Stomach (tissue), 9 donors: ENCODE measurements around the gene PCK2. TPM values are rescaled to one million over a fixed set of nuclear protein-coding genes. Genes with fewer than 3 reads are reported as not detected.
A peak's percentile ranks its signal among the peaks of the same experiment; 100 is the strongest.

Source experiments
- DNase-seq, 2 donors: peaks; one replicate each; pipeline versions ENCODE4 v3.0.0 to v3.0.0-alpha.2; 2013 to 2019
- H3K27ac ChIP-seq, 5 donors: fragments of 200-600 bp in 4 of 5; sonication (generic) in 4 of 5; one replicate each; pipeline ENCODE4 v1.5.1; 2013 to 2019; ENCODE audit warnings: mild to moderate bottlenecking in 1 of 5, moderate library complexity in 1 of 5
- H3K27me3 ChIP-seq, 3 donors: fragments of 200-600 bp; sonication (generic); one replicate each; pipeline ENCODE4 v1.5.1; 2017 to 2019; ENCODE audit warnings: mixed run types in 1 of 3
- H3K36me3 ChIP-seq, 4 donors: fragments of 200-600 bp; sonication (generic); 1 replicate in 3 of 4; 2 replicates in 1 of 4; pipeline ENCODE4 v1.5.1; 2016 to 2019
- H3K4me1 ChIP-seq, 4 donors: fragments of 200-600 bp; sonication (generic); one replicate each; pipeline ENCODE4 v1.5.1; 2016 to 2019
- H3K4me3 ChIP-seq, 4 donors: fragments of 200-600 bp; sonication (generic) in 3 of 4; one replicate each; pipeline ENCODE4 v1.5.1; 2016 to 2019; ENCODE audit warnings: mild to moderate bottlenecking in 1 of 4
- H3K9me3 ChIP-seq, 4 donors: fragments of 200-600 bp; sonication (generic); one replicate each; pipeline ENCODE4 v1.5.1; 2016 to 2019
- EP300 ChIP-seq: sonication (generic); formaldehyde crosslinking; IDR thresholded peaks from one replicate; pipeline ENCODE4 v1.6.1; 2017; ENCODE audit warnings: antibody characterized with exemption
- POLR2A ChIP-seq, 4 donors: fragments of 450-650 bp; IDR thresholded peaks; one replicate each; pipeline ENCODE4 v1.6.1; 2016; ENCODE audit warnings: antibody characterized with exemption in 4 of 4, control low read depth in 2 of 4, mild to moderate bottlenecking in 1 of 4, moderate library complexity in 1 of 4
- POLR2AphosphoS5 ChIP-seq, 3 donors: sonication (generic); formaldehyde crosslinking; IDR thresholded peaks; one replicate each; pipeline ENCODE4 v1.6.1; 2016; ENCODE audit warnings: antibody characterized with exemption in 3 of 3
- WGBS, 5 donors: extraction: QIAGEN DNeasy Blood & Tissue Kit in 3 of 5; methylation state at CpG; one replicate each; pipeline versions ENCODE4 v1.1.5 to v1.1.7; 2013 to 2018; 5-methylcytosine and 5-hydroxymethylcytosine counted together
- intact Hi-C: fragments of 100-400 bp; cut with DNase I; formaldehyde crosslinking; loops from one replicate; pipeline ENCODE4 v1.15.1; 2023; ENCODE audit warnings: low total_unique reads
- polyA plus RNA-seq, 3 donors: library from polyadenylated mRNA; stranded (reverse); fragments of 200-250 nt; gene quantifications; one replicate each; pipeline ENCODE4 v1.2.3, GENCODE V29; 2013
- total RNA-seq, 5 donors: library from RNA; depleted of rRNA; stranded (reverse); fragments of >200 nt; gene quantifications; one replicate each; pipeline versions ENCODE4 v1.1.0 to v1.2.3, GENCODE V29; 2014 to 2016
- TF ChIP-seq, protein P1 (sequence below), 7 experiments: fragments of 450-650 bp in 4 of 7; fragments of 200-600 bp in 3 of 7; sonication (generic) in 3 of 7; IDR thresholded peaks; one replicate each; pipeline ENCODE4 v1.5.1; 2016 to 2019; ENCODE audit warnings: antibody characterized with exemption in 7 of 7, control low read depth in 2 of 7, mild to moderate bottlenecking in 1 of 7
- donor health status: healthy with polysubstance abuse.
- donor health status: Bipolar disorder and iron deficiency.
- donor health status: healthy.

The PCK2 gene
- total and polyA plus RNA-seq, 8 donors: 2.3 to 168 (median 14.6) TPM

DNA sequence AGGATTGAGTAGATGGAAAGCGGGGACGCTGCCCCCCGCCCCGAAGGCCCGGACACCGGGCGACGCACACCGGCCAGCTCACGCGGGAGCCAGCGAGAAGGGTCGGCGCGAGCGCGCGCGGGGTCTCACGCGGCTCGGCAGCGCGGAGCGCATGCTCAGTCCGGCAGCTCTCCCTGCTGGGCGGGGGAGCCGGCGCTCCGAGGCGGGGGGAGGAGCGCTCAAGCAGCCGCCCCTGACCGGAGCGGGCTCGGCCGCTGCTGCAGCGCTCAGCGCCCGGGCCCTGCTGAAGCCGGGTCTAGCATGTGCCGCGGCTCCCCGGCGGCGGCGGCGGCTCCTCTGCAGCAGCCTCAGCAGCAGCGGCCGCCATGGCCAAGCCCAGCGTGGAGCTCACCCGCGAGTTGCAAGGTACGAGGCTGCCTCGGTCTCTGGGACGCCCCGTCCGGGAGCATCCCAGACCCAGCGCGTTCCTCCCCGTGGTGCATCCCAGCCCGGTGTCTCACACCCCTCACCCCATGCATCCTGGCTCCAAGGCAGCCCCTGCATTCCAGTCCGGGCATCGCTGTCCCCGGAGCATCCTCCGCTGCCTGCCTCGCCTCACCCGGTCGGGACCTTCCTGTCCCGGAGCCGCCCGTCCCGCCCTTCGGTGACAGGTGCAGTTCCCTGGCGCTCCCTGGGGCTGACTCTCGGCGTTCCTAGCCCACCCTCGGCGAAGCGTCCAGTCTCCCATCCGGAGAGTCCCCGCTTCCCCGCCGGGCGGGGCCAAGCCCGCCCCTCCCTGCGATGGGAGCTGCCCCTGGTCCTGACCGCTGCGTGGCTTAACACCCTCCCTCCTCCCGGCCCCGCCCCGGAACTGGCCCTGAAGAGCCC lies 42.1 kb upstream of the PCK2 start, which contains the start of gene CARMIL3:
Gene CARMIL3, plus strand, starts transcription at position 221 of the 867 bp plus-strand sequence. Its CDS starts 145 bp downstream, at position 366.
- peak within 1 kb of the TSS; percentile 58 to 70 (median 64) for H3K4me3 ChIP-seq
- peaks cover 0 to 44% (median 6%) of the 10 kb centered on the region in 3 donors for H3K27me3 ChIP-seq
- peaks cover 18 to 20% (median 19%) of the 10 kb centered on the region in 4 donors for H3K4me1 ChIP-seq
- peak within 1 kb of the TSS; percentile 51 to 82 (median 65) for H3K27ac ChIP-seq
- H3K9me3 ChIP-seq: no peaks in the 10 kb centered on the region
- intact Hi-C loops: loop anchor here (10.0 kb wide), 1 partner anchor 53 kb away; no protein-coding TSS in a partner anchor
- DNase-seq: peak; percentile 70 to 93
- TF ChIP-seq POLR2A (IDR thresholded peaks at IDR 0.05) (no peak), POLR2AphosphoS5 (IDR thresholded peaks at IDR 0.05) (peak in 1 of 3 donors; percentile 28), EP300 (no peak)
- no peaks in the 10 kb centered on the region for H3K36me3 ChIP-seq
- 0 to 1% (median 0%) methylated on average over 24 to 92 of the region's 92 CpGs for WGBS, 5 donors

DNA sequence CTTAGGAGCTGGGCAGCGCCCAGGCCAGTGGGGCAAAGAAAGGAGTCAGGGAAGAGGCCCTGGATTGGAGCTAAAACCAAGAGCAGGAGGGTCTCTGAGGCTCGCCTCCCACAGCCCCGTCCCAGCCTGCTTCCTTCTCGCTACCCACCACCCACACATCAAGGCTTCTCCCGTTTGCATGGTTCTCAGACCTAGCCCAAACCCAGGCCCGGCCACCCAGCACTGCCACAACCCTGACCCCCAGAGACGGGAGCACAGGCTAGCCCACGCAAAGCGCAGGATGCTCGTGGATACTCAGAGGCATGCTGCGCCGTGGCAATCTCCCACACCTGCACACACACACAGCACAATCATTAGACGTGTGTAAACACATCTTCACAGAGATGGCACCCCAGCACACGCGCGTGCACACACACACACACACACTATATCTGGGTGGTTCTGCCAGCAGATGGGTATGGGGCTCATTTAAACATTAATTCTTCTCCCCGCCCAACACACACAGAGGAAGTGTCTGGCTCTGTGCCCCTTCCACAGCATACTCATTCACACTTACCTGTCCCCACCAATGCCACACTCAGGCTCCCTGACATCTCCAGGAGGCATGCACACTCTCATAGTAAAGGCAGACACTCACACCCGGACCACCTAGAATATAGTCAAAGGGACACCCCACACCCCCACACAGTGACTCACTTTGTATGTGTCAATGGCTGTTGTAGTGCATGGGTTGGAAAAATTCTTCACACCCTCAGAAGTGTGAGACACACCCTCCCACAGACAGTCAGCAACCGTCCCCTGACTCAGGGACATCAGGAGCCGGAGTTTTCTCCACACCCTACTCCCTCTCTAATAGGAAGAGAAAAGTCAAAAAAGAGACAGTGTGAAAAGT lies 41.2 kb upstream of the PCK2 start:
- no peak for DNase-seq
- TF ChIP-seq, protein P1, sequence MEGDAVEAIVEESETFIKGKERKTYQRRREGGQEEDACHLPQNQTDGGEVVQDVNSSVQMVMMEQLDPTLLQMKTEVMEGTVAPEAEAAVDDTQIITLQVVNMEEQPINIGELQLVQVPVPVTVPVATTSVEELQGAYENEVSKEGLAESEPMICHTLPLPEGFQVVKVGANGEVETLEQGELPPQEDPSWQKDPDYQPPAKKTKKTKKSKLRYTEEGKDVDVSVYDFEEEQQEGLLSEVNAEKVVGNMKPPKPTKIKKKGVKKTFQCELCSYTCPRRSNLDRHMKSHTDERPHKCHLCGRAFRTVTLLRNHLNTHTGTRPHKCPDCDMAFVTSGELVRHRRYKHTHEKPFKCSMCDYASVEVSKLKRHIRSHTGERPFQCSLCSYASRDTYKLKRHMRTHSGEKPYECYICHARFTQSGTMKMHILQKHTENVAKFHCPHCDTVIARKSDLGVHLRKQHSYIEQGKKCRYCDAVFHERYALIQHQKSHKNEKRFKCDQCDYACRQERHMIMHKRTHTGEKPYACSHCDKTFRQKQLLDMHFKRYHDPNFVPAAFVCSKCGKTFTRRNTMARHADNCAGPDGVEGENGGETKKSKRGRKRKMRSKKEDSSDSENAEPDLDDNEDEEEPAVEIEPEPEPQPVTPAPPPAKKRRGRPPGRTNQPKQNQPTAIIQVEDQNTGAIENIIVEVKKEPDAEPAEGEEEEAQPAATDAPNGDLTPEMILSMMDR (IDR thresholded peaks at IDR 0.05): no peak
- no peak for TF ChIP-seq POLR2AphosphoS5 (IDR thresholded peaks at IDR 0.05)
- no peak for TF ChIP-seq EP300
- TF ChIP-seq POLR2A (IDR thresholded peaks at IDR 0.05): no peak
- Histone ChIP-seq H3K36me3 (no peaks in the 10 kb centered on the region), H3K9me3 (no peaks in the 10 kb centered on the region), H3K27ac (no peak overlapping the region), H3K27me3 (peaks cover 0 to 52% (median 6%) of the 10 kb centered on the region in 3 donors), H3K4me3 (peak overlapping the region; percentile 58 to 70 (median 64)), H3K4me1 (peaks cover 18 to 20% (median 19%) of the 10 kb centered on the region in 4 donors)
- WGBS, 5 donors: 49 to 62% (median 53%) methylated on average over 14 to 20 of the region's 20 CpGs
- intact Hi-C loops: loop anchor here (10.0 kb wide), 1 partner anchor 52 kb away; no protein-coding TSS in a partner anchor

DNA sequence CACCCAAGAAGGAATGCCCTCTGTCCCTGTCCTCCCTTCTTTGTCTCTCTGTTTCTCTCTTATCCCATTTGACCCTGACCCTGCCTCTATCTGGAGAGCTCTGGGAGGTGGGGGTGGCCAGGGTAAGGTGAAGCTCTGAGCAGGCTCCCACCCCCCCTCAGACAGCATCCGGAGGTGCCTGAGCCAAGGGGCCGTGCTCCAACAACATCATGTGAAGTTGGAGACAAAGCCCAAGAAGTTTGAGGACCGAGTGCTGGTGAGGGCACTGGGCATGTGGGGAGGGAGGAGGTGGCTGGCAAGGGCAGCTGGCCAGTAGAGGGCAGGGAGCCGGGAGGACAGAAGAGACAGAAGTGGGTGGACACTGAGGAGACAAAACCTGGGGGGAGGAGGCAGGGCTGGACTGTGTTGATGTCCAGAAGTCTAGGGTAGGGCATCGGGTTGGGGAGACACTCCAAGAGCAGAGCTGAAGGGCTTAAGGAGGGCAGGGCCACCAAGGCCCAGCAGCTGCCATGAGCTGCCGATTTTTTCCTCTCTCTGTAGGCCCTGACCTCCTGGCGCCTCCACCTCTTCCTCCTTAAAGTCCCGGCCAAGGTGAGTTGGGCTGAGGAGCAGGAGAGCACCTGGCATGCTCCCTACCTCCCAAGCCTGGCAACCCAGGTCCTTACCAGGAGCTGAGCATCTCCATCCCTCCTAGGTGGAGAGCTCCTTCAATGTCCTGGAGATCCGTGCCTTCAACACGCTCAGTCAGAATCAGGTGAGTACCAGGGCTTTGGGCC lies 40.4 kb upstream of the PCK2 start:
- Histone ChIP-seq H3K4me1 (peaks cover 18 to 26% (median 19%) of the 10 kb centered on the region in 4 donors), H3K27me3 (peaks cover 0 to 53% (median 6%) of the 10 kb centered on the region in 3 donors), H3K9me3 (no peaks in the 10 kb centered on the region), H3K36me3 (no peaks in the 10 kb centered on the region), H3K27ac (no peak overlapping the region), H3K4me3 (no peak overlapping the region)
- intact Hi-C loops: loop anchor here (10.0 kb wide), 1 partner anchor 51 kb away; no protein-coding TSS in a partner anchor
- 66 to 77% (median 74%) methylated on average over 9 to 10 of the region's 10 CpGs for WGBS, 5 donors
- no peak for TF ChIP-seq EP300
- DNase-seq: no peak

DNA sequence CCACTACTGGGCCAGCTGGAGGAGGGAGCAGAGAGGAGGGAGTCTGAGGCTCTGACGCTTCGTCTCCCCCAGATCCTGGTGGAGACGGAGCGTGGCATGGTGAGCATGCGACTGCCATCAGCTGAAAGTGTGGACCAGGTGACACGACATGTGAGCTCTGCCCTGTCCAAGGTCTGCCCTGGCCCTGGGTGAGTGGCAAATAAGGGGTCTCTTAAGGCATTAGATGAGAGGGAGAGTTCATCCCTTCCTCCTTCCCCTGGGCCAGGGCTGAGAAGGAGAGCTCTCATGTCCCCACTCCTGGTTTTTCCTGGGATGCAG lies 39.8 kb upstream of the PCK2 start:
- Histone ChIP-seq H3K36me3 (no peaks in the 10 kb centered on the region), H3K4me3 (no peak overlapping the region), H3K9me3 (no peaks in the 10 kb centered on the region), H3K27me3 (peaks cover 0 to 53% (median 6%) of the 10 kb centered on the region in 3 donors), H3K27ac (no peak overlapping the region), H3K4me1 (peaks cover 18 to 26% (median 19%) of the 10 kb centered on the region in 4 donors)
- DNase-seq: no peak
- TF ChIP-seq POLR2A (IDR thresholded peaks at IDR 0.05): no peak
- WGBS, 5 donors: 82 to 94% (median 90%) methylated on average over 3 to 6 of the region's 6 CpGs
- intact Hi-C loops: loop anchor here (10.0 kb wide), 1 partner anchor 51 kb away; no protein-coding TSS in a partner anchor

DNA sequence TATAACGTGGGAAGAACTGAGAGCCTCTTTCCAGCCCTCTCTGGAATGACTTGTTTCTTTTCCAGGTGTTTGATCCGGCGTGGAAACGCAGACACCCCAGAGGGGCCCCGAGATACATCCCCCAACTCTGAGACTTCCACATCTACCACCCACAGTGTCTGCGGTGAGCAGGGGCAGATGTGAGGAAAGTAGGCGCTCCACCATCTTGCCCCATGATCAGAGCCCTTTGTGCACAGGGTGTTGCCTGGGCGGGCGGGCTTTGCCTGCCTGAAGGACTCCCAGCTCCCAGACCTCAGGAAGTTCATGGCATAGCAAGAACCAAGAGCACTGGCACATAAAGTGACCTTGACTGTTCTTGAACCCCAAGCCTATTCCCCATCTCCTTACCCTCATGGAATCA lies 39.5 kb upstream of the PCK2 start:
- 88 to 95% (median 94%) methylated on average over 8 to 9 of the region's 9 CpGs for WGBS, 5 donors
- intact Hi-C loops: loop anchor here (10.0 kb wide), 1 partner anchor 50 kb away; no protein-coding TSS in a partner anchor

More for the DNA sequence above, 39.5 kb upstream of the PCK2 start:
- Histone ChIP-seq H3K4me3 (no peak overlapping the region), H3K27ac (no peak overlapping the region), H3K9me3 (no peaks in the 10 kb centered on the region), H3K4me1 (peaks cover 18 to 26% (median 19%) of the 10 kb centered on the region in 4 donors), H3K27me3 (peaks cover 0 to 53% (median 6%) of the 10 kb centered on the region in 3 donors), H3K36me3 (no peaks in the 10 kb centered on the region)
- TF ChIP-seq EP300 (no peak), POLR2AphosphoS5 (IDR thresholded peaks at IDR 0.05) (no peak), POLR2A (IDR thresholded peaks at IDR 0.05) (no peak)
- TF ChIP-seq, protein P1 (IDR thresholded peaks at IDR 0.05): no peak
- no peak for DNase-seq
